HG02759 (cell line): ENCODE results near the gene SUSD3.
"Not testable (repeated sequence)": the region's sequence is repeated elsewhere in the genome, so short reads cannot be mapped to it uniquely, and the experiment has no call there.

Experiments
- ATAC-seq: cut with Tn5 transposase; IDR thresholded peaks from one replicate; pipeline ENCODE4 v1.9.1; 2021; ENCODE audit warnings: mild to moderate bottlenecking, moderate library complexity; ENCODE audit not compliant: unreplicated experiment

Gene SUSD3

GRCh38 chr9:93058355-93059010 is at the start of gene SUSD3:
Gene SUSD3 (plus strand): TSS chr9:93058701. CDS start chr9:93058743, 42 bp downstream.
- ATAC-seq = peak; percentile 56

- no peak for ATAC-seq
These were observed 49.0 kb upstream of the SUSD3 start for GRCh38 chr9:93009337-93010015.

GRCh38 chr9:93010056-93010455 is 48.4 kb upstream of the SUSD3 start:
- no peak for ATAC-seq

DNA sequence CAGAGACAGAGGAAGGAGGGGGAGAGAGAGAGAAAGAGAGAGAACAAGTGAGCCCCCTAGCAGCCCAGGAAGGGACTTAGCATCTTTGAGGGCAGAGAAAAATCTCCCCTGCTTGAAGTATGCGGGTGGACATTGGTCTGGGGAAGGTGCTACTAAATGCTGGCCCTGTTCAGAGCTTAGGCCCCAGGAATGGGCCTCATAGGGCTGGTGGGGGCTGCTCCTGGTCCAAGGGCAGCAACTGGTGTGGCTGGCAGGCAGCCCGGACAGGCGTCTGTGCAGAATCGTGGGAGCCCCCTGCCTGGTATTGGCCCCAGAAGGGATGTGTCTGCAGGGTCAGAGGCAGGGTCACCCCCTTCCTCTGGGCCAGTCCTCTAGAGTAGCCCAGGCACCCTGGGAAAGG is 47.8 kb upstream of the SUSD3 start:
- no peak for ATAC-seq

- no peak for ATAC-seq
These were observed 47.4 kb upstream of the SUSD3 start for GRCh38 chr9:93011114-93011513.

GRCh38 chr9:93012963-93013855 is 45.3 kb upstream of the SUSD3 start:
- ATAC-seq = no peak

DNA sequence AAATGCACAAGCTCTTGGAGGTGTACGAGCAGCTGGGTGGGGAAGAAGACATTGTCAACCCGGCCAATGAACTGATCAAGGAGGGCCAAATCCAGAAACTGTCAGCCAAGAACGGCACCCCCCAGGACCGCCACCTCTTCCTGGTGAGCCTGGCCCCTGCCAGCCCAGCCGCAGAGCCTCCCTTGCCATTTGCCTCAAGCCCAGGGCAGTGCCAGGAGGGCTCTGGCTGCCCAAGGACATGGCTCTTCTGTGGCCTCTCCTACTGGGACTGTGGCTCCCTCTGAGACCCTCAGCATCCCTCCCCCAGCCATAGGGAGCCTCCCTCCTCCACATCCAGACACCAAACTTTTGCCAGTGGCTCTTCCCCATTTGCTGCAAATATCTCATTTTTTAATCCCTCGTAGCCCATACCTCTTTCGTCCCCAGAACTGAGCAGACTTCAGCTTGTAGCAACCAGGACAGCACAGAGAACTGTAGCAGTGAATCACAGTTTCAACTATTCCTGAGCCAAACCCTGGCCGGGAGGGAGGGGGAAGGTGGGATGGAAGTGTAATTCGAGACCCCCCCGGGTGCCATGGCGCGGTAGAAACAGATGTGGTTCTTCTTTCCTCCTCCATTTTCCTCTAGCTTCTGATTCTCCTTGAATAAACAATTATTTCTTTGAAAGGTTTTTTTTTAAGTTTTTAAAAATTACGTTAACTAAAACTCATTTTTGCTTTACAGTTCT is 44.5 kb upstream of the SUSD3 start:
- ATAC-seq = no peak

- not testable (repeated sequence) for ATAC-seq
These were observed 43.3 kb upstream of the SUSD3 start for GRCh38 chr9:93015190-93015589.

DNA sequence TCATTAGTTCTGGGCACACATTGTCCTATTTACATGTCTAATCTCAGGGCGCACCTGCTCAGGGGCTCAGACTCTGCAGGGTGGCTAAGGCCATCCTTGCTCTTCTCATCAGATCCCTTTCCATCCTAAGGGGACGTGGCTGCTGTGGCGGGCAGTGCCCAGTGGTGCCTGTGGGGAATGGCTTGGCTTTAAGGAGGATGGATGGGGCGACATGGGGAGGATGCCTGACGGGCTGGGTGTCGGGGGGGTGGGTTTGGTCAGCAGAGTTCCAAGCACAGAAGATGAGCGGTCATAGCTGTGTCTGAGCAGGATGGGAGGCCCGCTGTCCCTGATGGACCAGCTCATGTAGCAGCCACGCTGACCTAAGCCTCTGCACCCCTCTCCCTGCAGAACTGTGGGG is 40.9 kb upstream of the SUSD3 start:
- ATAC-seq = no peak

DNA sequence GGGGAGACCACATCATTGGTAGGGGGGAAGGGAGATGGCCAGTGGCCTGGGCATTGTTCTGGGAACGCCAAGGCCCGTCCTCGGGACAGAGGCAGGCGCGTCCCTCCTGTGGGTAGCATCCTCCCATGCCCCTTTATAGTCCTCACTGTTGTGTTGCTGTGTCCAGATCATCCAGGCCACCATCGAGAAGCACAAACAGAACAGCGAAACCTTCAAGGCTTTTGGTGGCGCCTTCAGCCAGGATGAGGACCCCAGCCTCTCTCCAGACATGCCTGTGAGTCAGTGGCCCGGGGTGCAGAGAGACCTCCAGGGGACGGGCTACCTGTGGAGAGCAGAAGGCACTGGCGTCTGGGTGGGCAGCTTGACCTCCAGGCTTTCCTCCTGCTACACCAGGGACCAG is 38.4 kb upstream of the SUSD3 start:
- no peak for ATAC-seq

DNA sequence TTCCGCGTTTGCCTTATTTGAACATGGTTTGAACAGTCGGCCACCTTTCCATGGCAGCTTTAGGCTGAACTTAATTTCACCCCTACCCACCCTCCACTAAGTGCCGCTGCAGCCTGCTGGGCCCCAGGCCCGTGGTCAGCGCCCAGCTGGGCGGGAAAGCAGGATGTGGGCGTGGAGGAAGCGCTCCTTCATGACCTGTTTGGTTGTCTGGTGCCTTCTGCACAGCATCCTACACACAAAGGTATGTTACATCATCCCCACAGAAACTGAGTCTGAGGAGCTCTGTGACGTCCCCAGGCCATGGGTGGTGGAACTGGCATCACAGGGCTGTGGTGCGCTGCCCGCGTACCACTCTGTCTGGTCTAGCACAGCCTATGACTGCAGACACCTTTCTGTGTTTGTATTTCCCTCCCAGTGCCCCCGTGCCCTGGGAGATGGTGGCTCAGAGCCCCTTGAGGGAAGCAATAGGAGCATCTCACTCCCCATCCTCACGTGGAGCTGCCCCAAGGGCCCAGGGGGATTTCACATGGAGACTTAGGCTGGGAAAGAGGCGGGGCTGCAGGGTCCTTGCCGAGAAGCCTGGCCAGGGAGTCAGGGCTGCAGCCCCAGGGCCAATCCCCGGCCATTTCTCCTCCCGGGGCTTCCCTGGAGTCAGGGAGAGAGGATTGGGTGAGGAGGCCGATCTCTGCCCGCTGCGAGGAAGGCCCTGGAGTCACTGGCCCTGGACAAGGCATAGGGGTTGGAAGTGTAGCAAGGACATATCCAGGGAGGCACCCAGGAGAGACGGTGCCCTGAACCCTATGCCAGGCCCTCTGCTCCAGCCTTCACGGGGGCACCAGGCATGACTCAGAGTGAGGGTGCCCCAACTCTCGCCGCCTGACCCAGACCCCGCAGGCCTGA is 37.5 kb upstream of the SUSD3 start:
- ATAC-seq = no peak

- no peak for ATAC-seq
These were observed 36.4 kb upstream of the SUSD3 start for GRCh38 chr9:93022066-93022465.

DNA sequence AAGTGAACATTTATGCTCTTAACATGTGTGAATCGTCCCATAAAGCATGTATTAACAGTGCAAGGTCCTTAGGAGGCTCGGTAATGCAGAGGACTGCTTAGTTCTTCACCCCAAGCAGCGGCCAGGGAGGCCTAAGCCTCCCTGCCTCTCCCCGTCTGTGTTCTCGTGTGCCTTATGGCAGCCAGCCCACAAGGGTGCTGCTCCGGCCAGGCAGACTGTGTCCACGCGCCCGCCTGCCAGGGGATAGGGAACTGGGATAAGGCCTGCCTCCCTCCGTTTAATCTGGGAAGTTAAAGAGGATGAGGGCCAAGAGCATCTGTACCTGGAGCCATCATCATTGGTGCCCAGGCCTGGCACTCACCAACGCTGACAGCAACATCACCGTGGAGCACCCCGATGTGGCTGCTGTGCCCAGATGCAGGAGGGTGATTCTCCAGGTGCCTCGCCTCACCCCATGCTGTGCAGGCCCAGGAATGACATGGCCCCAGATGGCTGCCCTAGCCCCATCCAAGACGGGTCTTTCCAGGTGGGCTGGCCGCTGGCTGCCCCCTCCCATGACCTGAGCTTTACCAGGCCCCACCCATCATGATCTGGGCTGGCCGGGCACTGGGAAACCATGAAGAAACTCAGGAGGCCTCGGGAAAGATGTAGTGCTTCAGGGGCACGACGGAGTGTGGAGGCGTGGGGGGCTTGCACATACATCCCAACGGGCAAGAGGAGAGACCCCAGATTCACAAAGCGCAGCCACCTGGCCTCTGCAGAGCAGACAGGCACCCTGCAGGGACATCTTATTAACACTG is 35.6 kb upstream of the SUSD3 start:
- ATAC-seq = no peak

- no peak for ATAC-seq
These were observed 35.0 kb upstream of the SUSD3 start for GRCh38 chr9:93023521-93023815.

- no peak for ATAC-seq
These were observed 33.9 kb upstream of the SUSD3 start for GRCh38 chr9:93024646-93024910.

DNA sequence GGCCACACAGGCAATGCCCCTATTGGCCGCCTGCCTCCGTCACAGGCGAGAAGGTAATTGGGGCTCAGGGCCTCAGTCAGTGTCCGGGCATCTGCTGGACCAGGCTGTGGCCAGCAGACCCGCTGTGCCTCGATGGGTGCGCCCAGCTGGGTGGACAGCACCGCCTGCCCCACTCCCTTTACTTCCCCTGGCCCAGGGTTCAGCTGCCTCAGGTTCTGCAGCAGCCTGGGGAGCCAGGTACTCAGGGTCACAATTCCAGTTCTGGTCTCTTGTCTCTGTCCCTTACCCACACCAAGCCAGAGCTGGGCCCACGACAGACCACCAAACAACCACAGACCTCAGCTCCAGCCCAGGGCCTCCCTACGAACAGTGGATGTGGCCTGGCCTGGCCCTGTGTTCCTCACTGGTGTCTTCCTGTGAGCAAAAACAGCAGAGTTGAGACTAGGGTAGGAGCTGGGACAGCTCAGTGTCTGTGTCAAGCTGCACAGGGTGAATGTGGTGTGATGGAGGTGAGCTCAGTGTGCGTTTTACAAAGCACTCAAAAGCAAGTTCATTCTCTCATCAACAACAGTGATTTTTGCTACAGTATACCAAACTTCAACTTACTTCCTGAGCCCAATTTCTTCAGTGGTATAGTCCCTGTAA is 33.4 kb upstream of the SUSD3 start:
- no peak for ATAC-seq

DNA sequence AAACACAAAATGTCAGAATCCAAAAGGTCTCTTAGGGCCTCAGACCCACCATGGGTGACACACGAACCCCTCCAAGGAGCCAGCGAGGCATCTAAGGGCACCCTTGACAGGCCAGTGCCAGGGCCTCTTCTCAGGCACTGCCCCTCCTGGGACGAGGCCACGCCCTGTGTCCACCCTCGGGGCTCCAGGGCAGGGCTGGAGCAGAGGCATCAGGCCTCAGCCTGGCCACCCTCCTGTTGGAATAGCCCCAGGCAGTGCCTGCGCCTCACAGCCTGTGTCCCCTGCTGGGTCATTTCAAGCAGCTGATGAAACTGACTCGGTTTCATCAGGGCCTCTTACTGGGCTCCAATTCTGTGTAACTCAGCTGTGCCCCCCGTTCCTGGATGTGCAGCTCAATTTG is 32.8 kb upstream of the SUSD3 start:
- ATAC-seq = no peak

DNA sequence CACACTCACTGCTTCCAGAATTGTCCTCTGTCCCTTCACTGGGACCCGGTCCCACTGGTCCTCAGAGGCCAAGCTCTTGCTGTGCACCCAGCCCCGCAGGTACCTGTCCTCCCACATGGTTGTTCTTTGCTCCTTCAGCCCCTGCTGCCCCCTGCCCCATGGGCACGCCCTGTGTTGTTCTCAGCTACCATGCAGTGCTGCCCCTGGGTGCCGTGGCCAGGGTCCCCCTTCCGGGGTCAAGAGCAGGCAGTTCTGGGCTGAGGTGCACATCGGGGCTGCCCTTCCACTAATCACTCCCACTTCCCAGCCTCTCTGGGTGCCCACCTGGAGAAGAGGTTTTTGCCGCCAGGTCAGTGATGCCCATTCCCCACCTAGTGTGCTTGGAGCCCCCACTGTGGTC is 31.9 kb upstream of the SUSD3 start:
- no peak for ATAC-seq

GRCh38 chr9:93027750-93028149 is 30.8 kb upstream of the SUSD3 start:
- ATAC-seq = no peak
